ENCODE measurements around the gene HACD2. TPM values are rescaled to one million over a fixed set of nuclear protein-coding genes. Genes with fewer than 3 reads are reported as not detected.

The HACD2 gene
- total RNA-seq, 2 donors from 2014 or later = 18.8 to 22.6 TPM

DNA sequence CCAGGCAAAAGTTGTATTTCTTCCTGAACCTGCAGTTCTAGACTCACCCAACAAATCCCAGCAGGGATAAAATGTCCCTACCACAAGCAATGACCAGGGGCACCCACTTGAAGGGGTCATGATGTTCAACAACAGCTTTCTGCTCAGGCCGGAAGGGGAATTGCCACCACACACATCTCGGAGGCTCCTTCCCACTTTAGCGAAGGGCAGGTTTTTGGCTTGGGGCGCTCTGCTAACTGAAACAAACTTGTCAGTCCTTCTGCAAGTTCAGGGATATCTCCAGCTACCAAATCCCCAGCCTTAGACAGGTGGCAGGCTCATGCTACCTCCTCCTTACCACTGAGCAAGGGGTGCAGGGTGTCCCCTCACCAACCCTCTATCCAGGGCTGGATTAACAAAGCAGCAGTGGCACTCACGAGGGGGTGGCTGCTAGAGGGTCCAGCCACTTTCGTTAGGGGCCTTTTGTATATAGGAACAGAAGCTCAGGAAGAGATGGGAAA is 138.2 kb downstream of the HACD2 start:
- H3K9me3 ChIP-seq = no peaks in the 10 kb centered on the region
- peak overlapping the region; percentile 89 for H3K4me3 ChIP-seq
- peak overlapping the region; percentile 74 to 81 for H3K27ac ChIP-seq
- ATAC-seq (ENCODE audit: insufficient number of reproducible peaks, low FRiP score, low read depth) (no peak), DNase-seq (ENCODE audit: low spot score) (no peak)
- no peaks in the 10 kb centered on the region for H3K27me3 ChIP-seq (replicated peaks; ENCODE audit: insufficient read depth)
- TF ChIP-seq CTCF (IDR thresholded peaks at IDR 0.05) = no peak
- peaks cover 7 to 45% of the 10 kb centered on the region in 2 donors for H3K4me1 ChIP-seq (ENCODE audit: control insufficient read depth in 1 of 2, low read depth in 2 of 2)
- H3K36me3 ChIP-seq = no peaks in the 10 kb centered on the region

GRCh38 chr3:123446210-123446609 is 138.6 kb downstream of the HACD2 start:
- DNase-seq (ENCODE audit: low spot score) = no peak
- Histone ChIP-seq H3K4me3 (peak overlapping the region; percentile 89), H3K4me1 (ENCODE audit: control insufficient read depth in 1 of 2, low read depth in 2 of 2) (peaks cover 7 to 49% of the 10 kb centered on the region in 2 donors), H3K27ac (peak overlapping the region; percentile 74 to 81), H3K9me3 (no peaks in the 10 kb centered on the region), H3K27me3 (replicated peaks; ENCODE audit: insufficient read depth) (no peaks in the 10 kb centered on the region), H3K36me3 (no peaks in the 10 kb centered on the region)
- ATAC-seq (ENCODE audit: insufficient number of reproducible peaks, low FRiP score, low read depth) = no peak
- TF ChIP-seq CTCF (IDR thresholded peaks at IDR 0.05) = no peak

DNA sequence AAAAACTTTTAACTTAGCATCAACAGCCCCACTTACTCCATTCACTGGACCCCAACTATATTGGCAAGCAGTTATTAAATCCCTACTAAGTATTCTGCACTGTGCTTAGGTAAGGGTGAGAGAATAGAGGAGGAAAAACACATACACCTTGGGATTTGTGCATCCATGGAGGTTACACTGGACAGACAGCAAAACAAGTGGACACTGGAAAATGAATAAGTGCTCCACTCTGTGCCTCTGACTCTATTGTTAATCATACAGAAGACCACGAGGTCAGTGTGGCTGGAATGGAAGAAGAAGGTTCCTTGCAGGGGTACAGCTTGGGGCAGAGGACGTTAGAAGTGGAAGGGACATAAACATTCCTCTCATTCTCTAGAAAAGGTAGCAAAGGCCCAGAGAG is 139.2 kb downstream of the HACD2 start:
- no peak for TF ChIP-seq CTCF (IDR thresholded peaks at IDR 0.05)
- Histone ChIP-seq H3K9me3 (no peaks in the 10 kb centered on the region), H3K4me3 (peak overlapping the region; percentile 89), H3K4me1 (ENCODE audit: control insufficient read depth in 1 of 2, low read depth in 2 of 2) (peaks cover 7 to 54% of the 10 kb centered on the region in 2 donors), H3K36me3 (no peaks in the 10 kb centered on the region), H3K27ac (peak overlapping the region; percentile 74 to 81), H3K27me3 (replicated peaks; ENCODE audit: insufficient read depth) (no peaks in the 10 kb centered on the region)
- ATAC-seq (ENCODE audit: insufficient number of reproducible peaks, low FRiP score, low read depth) (no peak), DNase-seq (ENCODE audit: low spot score) (no peak)

DNA sequence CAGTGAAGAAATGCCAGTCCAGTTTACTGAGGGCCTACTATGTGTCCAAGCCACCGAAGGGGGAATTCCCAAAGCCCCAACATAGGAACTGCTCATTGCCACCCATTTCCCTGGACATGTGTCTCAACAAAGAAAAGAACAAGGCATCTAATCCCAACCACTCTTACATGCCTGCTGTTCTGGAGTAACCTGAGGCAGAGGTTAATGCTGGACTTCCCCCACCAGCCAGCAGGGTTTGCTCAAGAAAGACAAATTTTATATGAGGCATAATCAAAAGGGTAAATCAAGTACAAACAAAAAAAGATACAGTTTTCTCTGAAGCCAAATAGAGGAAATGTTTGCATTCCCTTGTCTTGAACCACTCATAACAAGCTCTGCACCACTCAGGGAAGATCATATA is 140.1 kb downstream of the HACD2 start:
- Histone ChIP-seq H3K27ac (peak overlapping the region; percentile 58 to 74), H3K27me3 (replicated peaks; ENCODE audit: insufficient read depth) (no peaks in the 10 kb centered on the region), H3K4me1 (ENCODE audit: control insufficient read depth in 1 of 2, low read depth in 2 of 2) (peaks cover 5 to 56% of the 10 kb centered on the region in 2 donors), H3K4me3 (peak overlapping the region; percentile 89), H3K9me3 (no peaks in the 10 kb centered on the region), H3K36me3 (no peaks in the 10 kb centered on the region)
- DNase-seq (ENCODE audit: low spot score) (no peak), ATAC-seq (ENCODE audit: insufficient number of reproducible peaks, low FRiP score, low read depth) (no peak)
- TF ChIP-seq CTCF (IDR thresholded peaks at IDR 0.05) = peak; percentile 38

- H3K4me1 ChIP-seq (ENCODE audit: control insufficient read depth in 1 of 2, low read depth in 2 of 2) = peaks cover 5 to 57% of the 10 kb centered on the region in 2 donors
- H3K9me3 ChIP-seq = no peaks in the 10 kb centered on the region
- no peak for TF ChIP-seq CTCF (IDR thresholded peaks at IDR 0.05)
- H3K4me3 ChIP-seq = peak overlapping the region; percentile 89
- H3K36me3 ChIP-seq = no peaks in the 10 kb centered on the region
- H3K27me3 ChIP-seq (replicated peaks; ENCODE audit: insufficient read depth) = no peaks in the 10 kb centered on the region
- peak overlapping the region; percentile 58 to 74 for H3K27ac ChIP-seq
- no peak for DNase-seq (ENCODE audit: low spot score)
- ATAC-seq (ENCODE audit: insufficient number of reproducible peaks, low FRiP score, low read depth) = no peak
These were observed 140.8 kb downstream of the HACD2 start for GRCh38 chr3:123444023-123444422.

Data from thoracic aorta (tissue), 2 donors.